ENCODE results near the gene FAM193B.

FAM193B gene

GRCh38 chr5:177471610-177472356 is 82.6 kb downstream of the FAM193B start:
- DNase-seq (ENCODE audit: low read depth in 3 of 3, low spot score in 1 of 3), result no peak

GRCh38 chr5:177470759-177471536 is 83.4 kb downstream of the FAM193B start:
- DNase-seq (ENCODE audit: low read depth in 3 of 3, low spot score in 1 of 3), result no peak

All from stimulated activated CD4-positive, alpha-beta T cell treated with anti-CD3 and anti-CD28 coated beads, TNF-alpha, amount 100 ng/mL, for 1 hour (primary cell).